ENCODE measurements around the gene CAPN13. TPM values are rescaled to one million over a fixed set of nuclear protein-coding genes. Genes with fewer than 3 reads are reported as not detected.

CAPN13 gene
- total and polyA plus RNA-seq, 10 of the 15 experiments (the other 5 are each of a cell fraction or from before 2014, with no cell fraction given) = 0.03 to 0.10 (median 0.06) TPM; not detected in 7

DNA sequence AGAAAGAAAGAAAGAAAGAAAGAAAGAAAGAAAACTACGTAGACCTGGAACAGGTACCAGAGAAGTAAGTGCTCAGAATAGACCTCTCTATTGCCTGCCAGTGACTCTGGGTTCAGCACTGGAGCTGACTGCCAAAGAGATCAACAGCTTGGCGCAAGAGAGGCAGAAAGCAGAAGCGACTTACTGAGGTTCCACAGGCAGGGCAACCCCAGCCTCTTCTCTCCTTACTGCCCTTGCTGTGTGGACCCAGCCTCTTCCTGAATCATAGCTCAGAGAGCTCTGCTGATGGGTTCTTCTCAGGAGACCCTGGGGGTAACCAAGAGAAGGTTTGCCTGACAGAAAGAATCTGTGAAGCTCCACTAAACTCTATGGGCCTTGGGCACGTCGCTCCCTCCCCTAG is 7.1 kb downstream of the CAPN13 start:
- ATAC-seq = no peak
- TF ChIP-seq HDAC6 (IDR thresholded peaks at IDR 0.05; ENCODE audit: unreplicated experiment) (no peak), ZNF622 (IDR thresholded peaks at IDR 0.05) (no peak), NR2C2 (IDR thresholded peaks at IDR 0.05; ENCODE audit: borderline replicate concordance, control insufficient read depth, insufficient read length, low read depth) (no peak), LARP7 (IDR thresholded peaks at IDR 0.05) (no peak), MYC (IDR thresholded peaks at IDR 0.05; ENCODE audit: insufficient read depth, insufficient read length, insufficient replicate concordance, low read length, severe bottlenecking) (no peak), KAT2A (conservative IDR thresholded peaks at IDR 0.05; ENCODE audit: control insufficient read depth, low read depth, low read length) (no peak), GATAD2B (conservative IDR thresholded peaks at IDR 0.05; ENCODE audit: low read depth) (no peak), CEBPZ (IDR thresholded peaks at IDR 0.05; ENCODE audit: low read depth, low read length) (no peak), FOS (IDR thresholded peaks at IDR 0.05; ENCODE audit: borderline replicate concordance, extremely low read depth, insufficient read length) (no peak), TCF3 (IDR thresholded peaks at IDR 0.05; ENCODE audit: borderline replicate concordance, insufficient read depth, low read depth, low read length) (no peak), DPF2 (IDR thresholded peaks at IDR 0.05) (no peak), IKZF1 (conservative IDR thresholded peaks at IDR 0.05) (no peak), RAD21 (IDR thresholded peaks at IDR 0.05; ENCODE audit: insufficient read depth, low read depth, low read length) (no peak), RELA (IDR thresholded peaks at IDR 0.05; ENCODE audit: borderline replicate concordance, partially characterized antibody) (no peak), CREM (IDR thresholded peaks at IDR 0.05; ENCODE audit: low read depth) (no peak), KDM1A (IDR thresholded peaks at IDR 0.05; ENCODE audit: borderline replicate concordance) (no peak), RAD51 (IDR thresholded peaks at IDR 0.05) (no peak), ATF7 (IDR thresholded peaks at IDR 0.05; ENCODE audit: low read depth) (no peak)
- TF ChIP-seq, protein P1, sequence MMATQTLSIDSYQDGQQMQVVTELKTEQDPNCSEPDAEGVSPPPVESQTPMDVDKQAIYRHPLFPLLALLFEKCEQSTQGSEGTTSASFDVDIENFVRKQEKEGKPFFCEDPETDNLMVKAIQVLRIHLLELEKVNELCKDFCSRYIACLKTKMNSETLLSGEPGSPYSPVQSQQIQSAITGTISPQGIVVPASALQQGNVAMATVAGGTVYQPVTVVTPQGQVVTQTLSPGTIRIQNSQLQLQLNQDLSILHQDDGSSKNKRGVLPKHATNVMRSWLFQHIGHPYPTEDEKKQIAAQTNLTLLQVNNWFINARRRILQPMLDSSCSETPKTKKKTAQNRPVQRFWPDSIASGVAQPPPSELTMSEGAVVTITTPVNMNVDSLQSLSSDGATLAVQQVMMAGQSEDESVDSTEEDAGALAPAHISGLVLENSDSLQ (IDR thresholded peaks at IDR 0.05) = no peak

More for the DNA sequence above, 7.1 kb downstream of the CAPN13 start:
- Histone ChIP-seq H4K20me1 (ENCODE audit: control insufficient read depth, insufficient read depth) (no peaks in the 10 kb centered on the region), H3K36me3 (ENCODE audit: control insufficient read depth in 2 of 2, insufficient read depth in 2 of 2, low read length in 1 of 2) (no peaks in the 10 kb centered on the region), H3K4me2 (ENCODE audit: control insufficient read depth, insufficient read depth) (no peak overlapping the region), H3K9ac (ENCODE audit: control insufficient read depth, insufficient read depth, low read length) (no peak overlapping the region), H3K27me3 (replicated peaks in 1 of 2; ENCODE audit: control insufficient read depth in 2 of 2, insufficient read depth in 2 of 2, low read length in 1 of 2) (peaks cover 0 to 2% of the 10 kb centered on the region in 2 experiments; a peak in 2 of 4 replicates), H3K79me2 (ENCODE audit: control insufficient read depth, insufficient read depth, low read length) (no peaks in the 10 kb centered on the region), H3K27ac (ENCODE audit: control insufficient read depth, insufficient read depth) (no peak overlapping the region), H3K4me3 (no peak overlapping the region), H3K4me1 (ENCODE audit: control insufficient read depth, insufficient read depth, low read length) (no peaks in the 10 kb centered on the region), H3K9me3 (replicated peaks; ENCODE audit: control insufficient read depth, insufficient read depth, low read length) (no peaks in the 10 kb centered on the region), H2AFZ (ENCODE audit: control insufficient read depth, low read depth, low read length) (no peak overlapping the region)
- no TSS peak for BruUV-seq (replicated peaks)
- intact Hi-C loops (cut with micrococcal nuclease; ENCODE audit: unreplicated experiment) = no loop called here
- ChIA-PET CTCF (no interaction called here), SMC1A (ENCODE audit: uncharacterized antibody, unreplicated experiment) (no interaction called here), RAD21 (ENCODE audit: unreplicated experiment) (interaction anchor here (1.7 kb wide), 1 partner anchor 370 kb away, joined by 3 read pairs; no protein-coding TSS in a partner anchor), POLR2A (no interaction called here)
- FAIRE-seq = no peak
- in situ Hi-C loops (cut with MboI) = no loop called here
- 44% methylated on average over 5 of the region's 5 CpGs for WGBS (ENCODE audit: insufficient coverage, insufficient replicate concordance, low lambda C conversion rate, missing lambda C conversion rate)
- no peak for DNase-seq (ENCODE audit: low read depth, low spot score)

All from GM12878 (cell line).